GM19328 (cell line): ENCODE results near the gene VEPH1.

Experiments used
- ATAC-seq: cut with Tn5 transposase; IDR thresholded peaks from one replicate; pipeline ENCODE4 v1.9.1; 2021; ENCODE audit warnings: mild to moderate bottlenecking, moderate library complexity; ENCODE audit not compliant: unreplicated experiment

The VEPH1 gene

GRCh38 chr3:157438194-157438730 lies 65.0 kb downstream of the VEPH1 start:
- no peak for ATAC-seq

- no peak for ATAC-seq
Measured at GRCh38 chr3:157436583-157437291, 66.5 kb downstream of the VEPH1 start, which contains the start of gene PTX3. Gene PTX3, plus strand, starts transcription at chr3:157436850. Its CDS starts 84 bp downstream, at chr3:157436934.

GRCh38 chr3:157429708-157430107 lies 73.5 kb downstream of the VEPH1 start:
- no peak for ATAC-seq

GRCh38 chr3:157428853-157429252 lies 74.4 kb downstream of the VEPH1 start:
- ATAC-seq = no peak

GRCh38 chr3:157427901-157428300 lies 75.3 kb downstream of the VEPH1 start:
- no peak for ATAC-seq

- no peak for ATAC-seq
Measured at GRCh38 chr3:157423337-157423736, 79.9 kb downstream of the VEPH1 start.

GRCh38 chr3:157420606-157421130 lies 82.5 kb downstream of the VEPH1 start:
- no peak for ATAC-seq

GRCh38 chr3:157418104-157418503 lies 85.1 kb downstream of the VEPH1 start:
- ATAC-seq = no peak

- no peak for ATAC-seq
Measured at GRCh38 chr3:157417247-157417646, 86.0 kb downstream of the VEPH1 start.

- no peak for ATAC-seq
Measured at GRCh38 chr3:157416347-157417087, 86.7 kb downstream of the VEPH1 start.

GRCh38 chr3:157414861-157415260 lies 88.4 kb downstream of the VEPH1 start:
- no peak for ATAC-seq

GRCh38 chr3:157412323-157412855 lies 90.8 kb downstream of the VEPH1 start:
- ATAC-seq = no peak

GRCh38 chr3:157410945-157411344 lies 92.3 kb downstream of the VEPH1 start:
- ATAC-seq = no peak

- no peak for ATAC-seq
Measured at GRCh38 chr3:157409516-157409915, 93.7 kb downstream of the VEPH1 start.

GRCh38 chr3:157408499-157409149 lies 94.6 kb downstream of the VEPH1 start:
- ATAC-seq = no peak

GRCh38 chr3:157407769-157408168 lies 95.4 kb downstream of the VEPH1 start:
- no peak for ATAC-seq

- no peak for ATAC-seq
Measured at GRCh38 chr3:157406394-157406793, 96.8 kb downstream of the VEPH1 start.

GRCh38 chr3:157405457-157405856 lies 97.8 kb downstream of the VEPH1 start:
- no peak for ATAC-seq

- no peak for ATAC-seq
Measured at GRCh38 chr3:157404381-157404780, 98.8 kb downstream of the VEPH1 start.

GRCh38 chr3:157398598-157398997 lies 104.6 kb downstream of the VEPH1 start:
- no peak for ATAC-seq

- ATAC-seq = no peak
Measured at GRCh38 chr3:157394411-157394810, 108.8 kb downstream of the VEPH1 start.
